GM19438 (cell line): ENCODE results near the gene NHLRC4.
A peak's percentile ranks its signal among the peaks of the same experiment; 100 is the strongest.

Experiments used
- ATAC-seq: cut with Tn5 transposase; IDR thresholded peaks from one replicate; pipeline ENCODE4 v1.9.1; 2021; ENCODE audit warnings: low read depth; ENCODE audit not compliant: unreplicated experiment

The NHLRC4 gene

DNA sequence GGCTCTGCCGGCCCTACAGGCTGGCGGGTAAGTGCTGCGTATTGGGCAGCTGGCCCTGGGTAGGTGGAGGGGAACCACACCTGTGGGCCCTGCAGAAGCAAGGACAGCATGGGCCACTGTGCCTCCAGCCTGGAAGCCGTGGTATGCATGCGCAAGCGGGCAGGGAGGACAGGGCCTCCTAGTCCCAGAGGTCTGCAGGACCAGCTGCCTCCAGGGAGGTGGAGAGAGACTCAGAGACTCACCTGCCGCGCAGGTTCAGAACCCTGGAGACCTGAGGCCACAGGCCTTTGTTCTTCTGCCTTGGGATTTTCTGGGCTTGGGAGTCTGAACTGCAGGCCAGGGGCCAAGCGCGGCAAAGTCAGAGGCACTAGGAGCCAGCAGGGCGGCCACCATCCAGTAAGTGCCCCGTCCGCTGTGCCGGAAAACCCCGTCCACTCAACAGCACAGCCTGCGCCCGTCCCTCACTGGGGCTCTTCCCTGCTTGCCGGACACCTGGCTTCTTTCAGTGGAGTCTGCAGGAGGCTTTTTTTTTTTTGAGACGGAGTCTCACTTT, 14.2 kb downstream of the NHLRC4 start:
- ATAC-seq = no peak

DNA sequence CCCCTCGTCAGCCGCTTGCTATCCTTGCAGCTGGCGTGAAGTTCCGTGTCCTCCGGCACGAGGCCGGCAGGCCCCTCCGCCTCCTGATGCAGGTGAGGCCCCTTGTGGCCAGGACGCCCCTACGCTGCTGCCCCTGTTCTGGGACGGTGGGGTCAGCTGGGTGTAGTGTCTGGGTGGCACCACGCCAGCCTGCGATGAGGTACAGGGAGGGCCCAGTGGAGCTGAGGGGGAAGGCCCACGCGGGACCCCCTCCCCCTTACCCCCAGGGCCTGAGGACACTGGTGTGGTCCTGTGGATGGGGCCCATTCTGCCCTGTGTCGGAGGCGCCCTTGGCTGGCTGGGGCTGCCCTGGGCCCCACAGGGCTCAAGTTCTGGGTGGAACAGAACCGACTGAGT, 15.4 kb downstream of the NHLRC4 start:
- no peak for ATAC-seq

DNA sequence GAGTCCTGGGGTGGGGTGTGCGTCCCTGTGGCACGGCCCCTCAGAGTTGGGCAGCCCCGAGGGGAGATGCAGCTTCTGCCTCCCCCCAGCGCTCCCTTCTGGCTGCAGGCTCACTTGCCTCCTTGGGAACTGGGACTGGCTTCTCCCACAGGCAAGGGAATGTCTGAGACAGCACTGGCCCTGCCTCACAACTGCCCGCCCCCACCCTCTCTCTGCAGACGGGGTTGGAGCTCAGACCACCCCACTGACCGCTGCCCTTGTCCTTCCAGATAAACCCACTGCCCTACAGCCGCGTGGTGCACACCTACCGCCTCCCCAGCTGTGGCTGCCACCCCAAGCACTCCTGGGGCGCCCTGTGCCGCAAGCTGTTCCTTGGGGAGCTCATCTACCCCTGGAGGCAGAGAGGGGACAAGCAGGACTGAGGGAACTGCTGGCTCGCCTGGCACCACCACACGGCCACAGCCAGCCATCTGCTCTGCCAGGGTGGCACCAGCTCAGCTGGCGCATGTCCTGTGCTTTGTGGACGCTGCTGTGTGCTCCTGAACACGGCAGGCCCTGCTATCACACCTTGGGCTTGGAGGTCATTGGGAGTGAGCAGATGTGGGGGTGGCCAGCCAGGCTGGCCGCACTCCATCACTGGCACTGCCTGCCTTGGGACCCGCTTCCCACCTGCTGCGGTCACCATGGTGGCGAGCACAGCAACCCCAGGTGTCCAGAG, 16.0 kb downstream of the NHLRC4 start:
- ATAC-seq = no peak

DNA sequence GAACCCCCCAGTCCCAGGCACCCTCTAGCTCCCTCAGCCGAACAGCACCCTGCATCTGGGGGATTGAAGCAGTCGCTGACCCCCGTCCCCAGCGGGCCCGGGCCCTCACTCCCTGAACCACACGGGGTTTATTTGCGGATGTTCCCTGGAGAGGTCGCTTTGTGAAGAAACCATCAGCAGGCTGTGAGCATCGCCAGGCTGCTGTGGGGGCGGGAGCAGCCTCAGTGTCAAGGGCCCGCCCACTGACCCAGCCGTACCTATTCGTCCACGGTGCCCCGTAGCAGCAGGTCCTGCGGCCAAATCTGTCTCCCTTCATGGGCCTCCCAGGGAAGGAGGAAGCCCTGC, 16.6 kb downstream of the NHLRC4 start:
- no peak for ATAC-seq

DNA sequence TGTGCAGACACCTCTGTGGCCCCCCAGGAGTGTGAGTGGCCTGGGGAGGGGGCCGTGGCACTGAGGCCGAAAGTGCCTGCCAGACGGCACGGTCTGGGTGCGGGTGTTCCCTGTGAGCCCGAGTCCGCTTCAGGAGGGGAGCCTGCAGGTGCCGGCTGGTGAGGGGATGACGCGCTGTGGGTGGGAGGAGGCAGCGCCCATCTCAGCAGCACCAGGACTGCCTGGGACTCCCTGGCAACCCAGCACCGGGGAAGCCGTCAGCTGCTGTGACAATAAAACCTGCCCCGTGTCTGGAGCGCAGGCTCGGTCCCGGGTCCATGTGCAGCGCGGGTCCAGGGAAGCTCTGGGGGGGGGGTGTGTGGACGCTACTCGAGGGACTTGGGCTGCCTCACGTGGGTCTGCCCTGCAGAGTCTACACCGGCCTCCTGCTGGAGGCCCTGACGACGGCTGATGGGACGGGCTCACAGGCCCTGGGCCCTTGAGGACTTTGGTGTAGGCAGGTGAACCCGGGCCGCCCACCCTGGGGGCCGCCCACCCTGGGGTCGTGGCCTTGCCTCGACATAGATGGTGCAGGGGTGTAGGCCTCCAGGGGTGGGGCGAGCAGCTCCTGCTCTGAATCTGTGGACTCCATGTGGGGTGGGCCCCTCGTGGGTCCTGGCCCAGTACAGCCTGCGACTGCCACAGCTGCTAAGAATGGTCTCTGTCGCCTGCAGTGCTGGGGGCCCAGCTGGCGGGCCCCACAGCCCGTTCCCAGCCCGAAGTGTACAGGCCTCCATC, 17.2 kb downstream of the NHLRC4 start:
- no peak for ATAC-seq

DNA sequence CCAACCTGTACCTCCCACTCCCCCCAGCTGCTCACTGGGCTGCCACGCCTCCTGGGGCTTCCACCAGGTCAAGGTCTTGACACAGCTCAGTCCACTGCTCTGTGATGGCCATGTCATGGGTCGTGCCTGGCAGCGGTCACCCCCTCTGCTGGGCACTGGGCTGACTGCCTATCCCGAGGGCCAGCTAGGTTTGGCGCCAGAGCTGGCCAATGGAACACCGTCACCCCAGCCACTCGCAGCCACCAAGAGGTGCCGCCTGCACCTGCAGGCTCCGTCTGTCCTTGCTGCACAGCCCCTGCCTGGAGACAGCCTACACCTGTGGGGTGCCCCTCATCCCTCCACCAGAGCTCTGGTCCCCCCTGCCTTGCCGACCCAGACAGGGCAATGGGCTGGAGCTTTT, 18.5 kb downstream of the NHLRC4 start:
- ATAC-seq = no peak

GRCh38 chr16:586047-586644, 19.3 kb downstream of the NHLRC4 start:
- ATAC-seq = no peak

GRCh38 chr16:586645-587590, 20.1 kb downstream of the NHLRC4 start:
- no peak for ATAC-seq

- peak; percentile 7 for ATAC-seq
Measured at GRCh38 chr16:588639-588888, 21.8 kb downstream of the NHLRC4 start.

- ATAC-seq = peak; percentile 80
Measured at GRCh38 chr16:588889-589657, 22.3 kb downstream of the NHLRC4 start.

GRCh38 chr16:589658-590187, 22.9 kb downstream of the NHLRC4 start, which contains the start of gene RAB40C:
Gene RAB40C (plus strand): TSS chr16:590066. CDS start chr16:590292, 226 bp downstream.
- peak; percentile 70 for ATAC-seq

- no peak for ATAC-seq
Measured at GRCh38 chr16:590188-590814, 23.5 kb downstream of the NHLRC4 start.

- ATAC-seq = no peak
Measured at GRCh38 chr16:590815-591200, 24.0 kb downstream of the NHLRC4 start.

DNA sequence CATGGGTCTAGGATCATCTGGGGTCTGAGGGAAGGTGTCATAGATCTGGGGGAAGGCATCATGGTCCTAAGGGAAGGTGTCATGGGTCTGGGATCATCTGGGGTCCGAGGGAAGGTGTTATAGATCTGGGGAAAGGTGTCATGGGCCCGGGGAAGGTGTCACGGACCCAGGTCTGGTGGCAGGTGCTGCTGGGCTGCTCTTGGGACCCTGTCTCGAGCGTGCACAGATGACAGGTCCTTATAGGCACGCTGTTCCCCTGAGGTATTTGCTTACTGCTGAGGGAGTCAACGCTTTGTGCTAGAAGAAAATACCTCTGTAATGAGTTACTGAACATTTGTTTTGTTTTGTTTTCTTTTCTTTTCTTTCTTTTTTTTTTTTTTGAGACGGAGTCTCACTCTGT, 24.4 kb downstream of the NHLRC4 start:
- ATAC-seq = no peak

GRCh38 chr16:591892-592517, 25.2 kb downstream of the NHLRC4 start:
- ATAC-seq = no peak

- ATAC-seq = no peak
Measured at GRCh38 chr16:592518-593306, 25.9 kb downstream of the NHLRC4 start.

- ATAC-seq = no peak
Measured at GRCh38 chr16:593406-593805, 26.6 kb downstream of the NHLRC4 start.

- ATAC-seq = no peak
Measured at GRCh38 chr16:593807-594206, 27.0 kb downstream of the NHLRC4 start.
